Measurements from ENCODE around the gene DCAF6.

The DCAF6 gene

GRCh38 chr1:167968569-167968968 is 32.1 kb downstream of the DCAF6 start:
- DNase-seq = no peak

GRCh38 chr1:167973832-167974231 is 37.3 kb downstream of the DCAF6 start:
- DNase-seq = no peak

GRCh38 chr1:167974698-167975097 is 38.2 kb downstream of the DCAF6 start:
- DNase-seq = no peak

GRCh38 chr1:167977245-167977644 is 40.8 kb downstream of the DCAF6 start:
- DNase-seq = no peak

- DNase-seq = no peak
These were observed 45.5 kb downstream of the DCAF6 start for GRCh38 chr1:167981933-167982332.

- DNase-seq = no peak
These were observed 47.4 kb downstream of the DCAF6 start for GRCh38 chr1:167983797-167984420.

- no peak for DNase-seq
These were observed 48.5 kb downstream of the DCAF6 start for GRCh38 chr1:167984886-167985489.

- no peak for DNase-seq
These were observed 50.7 kb downstream of the DCAF6 start for GRCh38 chr1:167987174-167987573.

GRCh38 chr1:167991546-167991945 is 55.1 kb downstream of the DCAF6 start:
- DNase-seq = no peak

GRCh38 chr1:167993720-167994119 is 57.2 kb downstream of the DCAF6 start:
- no peak for DNase-seq

- no peak for DNase-seq
These were observed 58.1 kb downstream of the DCAF6 start for GRCh38 chr1:167994560-167994959.

- no peak for DNase-seq
These were observed 58.6 kb downstream of the DCAF6 start for GRCh38 chr1:167995038-167995437.

- no peak for DNase-seq
These were observed 59.8 kb downstream of the DCAF6 start for GRCh38 chr1:167996266-167996665.

GRCh38 chr1:167997037-167997575 is 60.6 kb downstream of the DCAF6 start:
- DNase-seq = no peak

- DNase-seq = no peak
These were observed 63.4 kb downstream of the DCAF6 start for GRCh38 chr1:167999877-168000276.

- DNase-seq = no peak
These were observed 64.2 kb downstream of the DCAF6 start for GRCh38 chr1:168000656-168001055.

GRCh38 chr1:168001213-168001612 is 64.7 kb downstream of the DCAF6 start:
- no peak for DNase-seq

GRCh38 chr1:168004531-168004930 is 68.0 kb downstream of the DCAF6 start:
- DNase-seq = no peak

GRCh38 chr1:168005529-168005928 is 69.0 kb downstream of the DCAF6 start:
- no peak for DNase-seq

- DNase-seq = no peak
These were observed 71.2 kb downstream of the DCAF6 start for GRCh38 chr1:168007691-168008090.

- DNase-seq = no peak
These were observed 72.1 kb downstream of the DCAF6 start for GRCh38 chr1:168008595-168008994.

GRCh38 chr1:168009322-168009721 is 72.8 kb downstream of the DCAF6 start:
- no peak for DNase-seq

GRCh38 chr1:168019407-168019806 is 82.9 kb downstream of the DCAF6 start:
- DNase-seq = no peak

GRCh38 chr1:168031198-168031597 is 94.7 kb downstream of the DCAF6 start:
- no peak for DNase-seq

- DNase-seq = no peak
These were observed 95.1 kb downstream of the DCAF6 start for GRCh38 chr1:168031627-168032026.

Data from GF-D8 (cell line).